GM21576 (cell line): ENCODE data around the gene GNB5.
A peak's percentile ranks its signal among the peaks of the same experiment; 100 is the strongest.

Source experiments
- ATAC-seq: cut with Tn5 transposase; IDR thresholded peaks from one replicate; pipeline ENCODE4 v1.9.1; 2021; ENCODE audit warnings: mild to moderate bottlenecking, moderate library complexity; ENCODE audit not compliant: unreplicated experiment

GNB5 gene

DNA sequence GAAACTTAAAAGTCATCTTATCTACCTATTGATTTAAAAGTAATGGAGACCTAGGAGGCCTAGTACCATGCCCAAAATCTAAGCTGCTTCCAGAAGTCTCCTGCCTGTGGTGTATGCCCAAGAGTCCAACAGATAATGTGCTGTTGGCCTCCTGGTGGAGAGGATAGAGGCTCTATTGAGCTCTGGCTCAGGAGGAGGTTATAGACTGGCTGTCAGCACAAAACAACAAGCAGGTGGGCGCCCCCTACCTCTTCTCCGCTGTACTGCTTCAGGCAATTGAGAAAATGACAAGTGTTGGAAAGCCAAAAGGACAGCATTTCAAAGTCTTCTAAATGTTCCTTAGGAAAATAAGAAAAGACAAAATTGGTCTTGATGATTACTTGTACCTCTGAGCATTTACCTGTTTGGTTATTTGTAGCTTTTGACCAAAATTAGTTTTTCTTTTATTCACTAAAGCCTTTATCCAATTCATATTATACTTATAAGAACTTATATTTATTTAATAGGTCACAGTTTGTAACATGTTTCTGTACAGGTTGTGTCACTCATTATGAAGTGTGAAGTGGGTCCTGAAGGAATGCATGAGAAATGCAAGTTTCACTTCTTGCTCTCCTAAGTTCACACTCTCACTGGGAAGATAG is 17.2 kb upstream of the GNB5 start:
- peak; percentile 79 for ATAC-seq

DNA sequence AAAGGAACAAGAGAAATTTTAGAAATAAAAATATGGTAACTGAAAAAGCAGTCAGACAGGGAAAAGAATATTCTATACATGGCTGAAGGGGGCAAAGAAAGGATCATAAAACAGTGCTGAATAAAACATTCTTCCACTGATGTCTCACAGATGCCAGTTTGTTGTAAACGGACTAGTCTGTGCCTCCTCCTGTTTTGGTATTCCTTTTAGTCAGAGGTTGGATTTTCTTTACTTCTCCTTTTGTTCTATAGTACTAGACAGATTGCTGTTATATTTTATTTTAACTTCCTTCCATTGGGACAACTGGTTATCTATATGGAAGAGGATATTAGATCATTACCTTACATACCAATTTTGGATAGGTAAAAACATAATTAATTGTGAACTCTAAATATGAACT is 16.0 kb upstream of the GNB5 start:
- no peak for ATAC-seq

DNA sequence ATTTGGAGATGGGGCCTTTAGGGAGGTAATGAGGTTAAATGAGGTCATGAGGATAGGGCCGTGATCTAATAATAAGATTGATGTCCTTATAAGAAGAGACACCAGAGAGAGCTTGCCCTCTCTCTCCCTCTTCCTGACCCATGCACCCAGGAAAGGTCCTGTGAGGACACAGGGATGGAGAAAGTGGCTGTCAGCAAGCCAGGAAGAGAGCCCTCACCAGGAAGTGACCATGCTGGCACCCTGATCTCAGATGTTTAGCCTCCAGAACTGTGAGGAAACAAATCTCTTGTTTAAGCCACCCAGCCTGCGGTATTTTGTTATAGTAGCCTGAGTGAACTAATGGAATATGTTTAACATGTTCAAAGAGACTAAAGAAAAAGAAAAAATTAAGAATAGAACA is 15.3 kb upstream of the GNB5 start:
- ATAC-seq: no peak

DNA sequence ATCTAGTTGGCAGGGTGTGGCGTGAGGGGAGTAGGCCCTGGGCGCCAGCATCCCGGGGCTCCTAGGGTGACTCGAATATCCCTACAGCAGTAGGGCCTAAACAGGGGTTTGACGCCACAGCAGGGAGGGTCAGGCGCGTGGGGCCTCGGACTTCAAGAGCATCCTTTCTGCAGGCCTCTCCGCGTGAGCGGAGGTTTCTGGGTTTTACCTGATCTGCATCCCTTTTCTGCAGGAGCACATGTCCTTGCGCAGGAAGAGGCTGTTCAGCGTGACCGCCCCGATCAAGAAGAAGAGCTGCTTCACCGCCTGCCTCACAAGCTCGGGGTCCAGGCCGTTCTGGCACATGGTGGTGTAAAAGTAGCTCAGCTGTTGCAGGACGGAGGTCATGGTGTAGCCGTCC is 13.5 kb upstream of the GNB5 start:
- ATAC-seq: no peak

DNA sequence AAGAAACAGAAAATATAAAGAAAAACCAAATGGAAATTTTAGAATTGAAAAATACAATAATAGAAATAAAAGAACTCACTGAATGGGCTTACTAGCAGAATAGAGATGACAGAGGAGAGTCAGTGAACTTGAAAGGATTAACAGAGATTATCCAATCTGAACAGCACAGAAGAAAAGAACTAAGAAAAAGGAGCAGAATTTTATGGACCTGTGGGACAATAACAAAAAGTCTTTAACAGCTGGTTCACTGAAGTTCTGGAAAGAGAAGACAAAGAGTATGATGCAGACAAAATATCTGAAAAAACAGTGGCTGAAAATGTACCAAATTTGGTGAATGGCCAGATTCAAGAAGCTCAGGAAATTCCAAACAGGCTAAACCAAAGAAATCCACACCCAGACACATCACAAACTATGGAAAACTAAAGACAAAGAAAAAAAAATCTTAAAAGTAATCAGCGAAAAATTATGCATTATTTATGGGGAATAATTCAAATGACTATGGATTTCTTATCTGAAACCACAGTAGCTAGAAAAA is 9.7 kb upstream of the GNB5 start:
- ATAC-seq: no peak

DNA sequence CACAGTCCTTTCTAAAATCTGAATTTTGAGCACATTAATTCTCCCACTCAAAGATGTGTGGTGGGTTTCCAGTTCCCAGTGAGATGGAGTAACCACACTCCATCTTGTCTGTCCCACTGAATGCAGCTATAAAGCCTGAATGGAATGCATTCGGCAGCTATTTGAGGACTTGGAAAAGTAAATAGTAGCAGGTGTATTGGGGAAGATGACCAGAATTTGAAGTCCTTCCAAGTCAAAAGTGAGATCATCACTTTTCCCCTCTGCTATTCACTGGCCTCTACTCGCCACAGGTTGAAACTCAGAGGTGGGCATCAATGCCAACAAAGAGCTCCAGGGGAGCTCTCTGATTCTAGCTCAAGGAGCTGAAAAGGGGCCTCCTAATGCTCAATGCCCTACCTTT is 8.1 kb upstream of the GNB5 start:
- ATAC-seq: no peak

DNA sequence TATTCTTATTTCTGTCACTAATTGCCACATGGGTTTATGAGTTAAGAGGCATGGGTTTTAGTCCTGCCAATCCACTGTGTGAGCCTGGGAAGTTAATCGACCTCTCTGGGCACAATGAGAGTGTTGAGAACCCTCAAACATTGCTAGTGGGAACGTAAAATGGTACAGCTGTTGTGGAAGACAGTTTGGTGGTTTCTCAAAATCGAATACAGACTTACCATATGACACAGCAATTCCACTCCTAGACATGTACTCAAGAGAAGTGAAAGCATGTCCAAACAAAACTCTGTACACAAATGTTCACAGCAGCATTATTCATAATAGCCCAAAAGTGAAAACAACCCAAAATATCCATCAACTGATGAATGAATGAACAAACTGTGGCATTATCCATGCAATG is 5.7 kb upstream of the GNB5 start:
- no peak for ATAC-seq

DNA sequence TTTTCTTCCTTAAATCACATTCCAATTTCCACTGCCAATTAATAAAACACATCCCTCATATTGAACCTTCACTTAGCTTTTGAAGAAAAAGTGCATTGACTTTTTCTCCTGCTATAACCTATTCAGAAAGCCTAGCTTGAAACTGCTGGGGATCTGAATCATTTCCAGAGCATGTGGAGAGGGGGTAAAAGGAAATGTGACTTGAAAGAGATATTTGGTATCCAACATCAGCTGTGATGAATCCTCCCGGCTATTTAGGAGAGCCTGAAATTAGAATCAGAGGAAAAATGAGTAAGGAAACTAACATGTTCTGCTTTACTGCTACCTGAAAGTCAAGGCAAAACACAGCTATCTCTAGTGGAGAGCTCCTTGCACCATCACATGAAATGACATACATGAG is 2.6 kb upstream of the GNB5 start:
- ATAC-seq: no peak

DNA sequence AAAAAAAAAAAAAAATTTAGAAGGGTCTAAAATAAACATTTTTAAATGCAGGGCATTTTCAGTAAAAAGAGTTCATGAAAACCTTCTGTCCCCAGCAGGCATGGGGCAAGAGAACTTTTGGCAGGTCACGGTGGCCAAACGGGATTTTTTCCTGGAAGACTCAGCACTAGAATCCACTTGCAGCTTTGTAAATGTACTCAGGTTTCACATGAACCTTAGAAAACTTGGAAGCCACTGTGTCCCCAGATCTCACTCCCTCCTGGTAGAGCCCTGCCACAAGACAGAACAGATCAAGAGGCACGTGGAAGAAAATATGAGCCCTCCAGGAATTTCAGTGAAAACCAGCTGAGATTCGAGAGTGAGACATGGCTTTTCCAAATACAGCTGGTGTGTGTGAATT is 2.1 kb upstream of the GNB5 start:
- no peak for ATAC-seq

DNA sequence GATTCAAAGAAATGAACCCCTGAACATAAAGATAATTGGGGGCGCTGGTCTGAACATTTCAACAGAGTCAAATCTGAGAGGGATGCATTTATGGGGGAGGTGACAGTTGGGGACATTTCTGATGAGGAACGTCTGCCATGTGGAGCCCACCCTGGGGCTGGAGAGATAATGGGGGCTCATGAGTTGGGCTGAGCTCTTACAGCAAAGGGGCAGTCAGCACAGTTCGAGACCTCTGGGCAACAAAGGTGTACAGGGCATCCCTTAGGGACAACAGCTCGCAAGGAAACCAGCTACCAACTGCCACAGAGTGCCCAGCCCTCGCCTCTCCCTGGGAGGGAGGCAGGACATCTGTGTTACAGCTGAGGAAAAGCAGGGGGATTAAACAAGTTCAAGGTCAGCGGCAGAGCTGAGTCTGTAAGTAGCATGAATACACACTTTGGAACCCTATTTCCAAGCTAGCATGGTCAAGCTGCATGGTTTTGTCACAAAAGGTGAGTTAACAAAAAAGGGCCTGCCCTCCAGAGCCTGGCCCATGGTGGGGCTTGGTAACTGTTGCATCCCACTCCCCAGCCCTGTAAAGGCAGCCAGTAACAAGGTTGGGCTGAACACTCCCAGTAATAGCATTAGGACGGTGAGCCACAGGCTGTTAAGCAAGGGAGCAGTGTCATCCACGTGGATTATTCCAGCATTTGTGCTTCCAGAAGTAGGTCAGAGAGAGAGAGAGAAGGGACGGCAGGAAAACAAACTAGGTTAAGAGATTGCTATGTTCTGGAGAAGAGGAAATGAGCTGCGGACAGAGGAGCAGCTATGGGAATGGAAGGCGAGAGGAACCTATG is 4.3 kb downstream of the GNB5 start:
- no peak for ATAC-seq

DNA sequence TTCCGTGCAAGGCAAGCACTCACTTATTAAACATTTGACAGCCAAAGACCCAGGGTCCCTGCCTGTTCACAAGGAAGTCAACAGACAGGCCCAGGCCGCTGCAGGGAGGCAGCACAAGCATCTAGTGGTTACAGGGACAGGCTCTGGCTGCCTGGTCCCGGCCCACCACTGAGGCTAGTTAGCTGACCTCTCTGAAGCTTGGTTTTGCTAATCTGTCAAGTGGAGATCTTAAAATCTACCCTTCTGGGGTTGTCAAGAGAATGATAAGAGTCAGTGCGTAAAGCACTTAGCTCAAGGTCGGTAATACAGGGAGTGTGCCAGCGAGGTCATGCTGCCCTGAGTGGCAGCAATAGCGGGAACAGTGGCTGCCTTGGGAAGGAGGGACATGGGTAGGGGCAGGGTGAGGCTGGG is 6.0 kb downstream of the GNB5 start:
- ATAC-seq: no peak

DNA sequence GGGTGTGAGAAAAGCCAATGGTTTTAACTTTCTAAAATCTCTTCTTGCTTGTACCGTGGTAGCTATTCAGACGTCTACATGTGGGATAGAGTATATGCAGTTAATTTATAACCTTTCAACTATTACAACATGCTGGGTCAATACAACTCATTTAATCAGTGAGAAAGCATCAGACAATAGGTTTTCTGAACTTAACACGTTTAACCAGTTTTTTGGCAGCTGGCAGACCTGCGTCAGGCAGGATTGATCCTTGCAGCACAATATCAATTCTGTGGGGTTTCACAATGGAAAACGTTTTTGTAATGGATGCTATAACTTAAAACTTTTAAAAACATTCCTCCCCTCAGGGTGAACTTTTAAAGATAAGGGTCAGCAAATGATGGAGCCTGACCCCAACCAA is 6.5 kb downstream of the GNB5 start:
- ATAC-seq: no peak

DNA sequence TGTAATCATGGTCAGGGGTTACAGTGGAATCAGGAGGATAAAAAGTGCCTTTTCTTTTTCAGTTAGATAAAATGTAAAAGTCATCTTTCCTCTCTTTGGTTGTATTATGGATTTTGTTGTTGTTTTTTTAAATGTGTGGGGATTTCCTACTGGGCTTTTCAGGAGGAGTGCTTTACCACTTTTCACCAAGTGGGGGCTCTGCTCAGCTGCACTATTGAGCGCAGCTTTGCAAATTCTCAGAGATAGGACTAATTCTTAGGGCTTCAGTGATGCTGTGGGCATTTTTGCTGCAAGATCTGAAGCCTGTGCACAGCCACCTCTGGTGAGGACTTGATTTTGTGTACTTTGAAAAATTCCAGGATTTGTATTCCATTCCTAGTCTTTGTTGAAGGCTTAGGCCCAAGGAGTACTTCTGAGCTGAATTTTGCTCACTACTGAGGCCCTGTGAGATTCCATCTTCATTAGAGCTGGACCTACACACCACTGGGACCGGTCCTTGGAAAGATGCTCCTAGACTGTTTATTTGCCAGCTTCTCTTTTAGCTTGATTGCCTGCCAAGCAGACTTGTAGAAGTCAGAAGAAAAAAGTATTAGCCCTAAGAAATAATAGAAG is 7.5 kb downstream of the GNB5 start:
- no peak for ATAC-seq

DNA sequence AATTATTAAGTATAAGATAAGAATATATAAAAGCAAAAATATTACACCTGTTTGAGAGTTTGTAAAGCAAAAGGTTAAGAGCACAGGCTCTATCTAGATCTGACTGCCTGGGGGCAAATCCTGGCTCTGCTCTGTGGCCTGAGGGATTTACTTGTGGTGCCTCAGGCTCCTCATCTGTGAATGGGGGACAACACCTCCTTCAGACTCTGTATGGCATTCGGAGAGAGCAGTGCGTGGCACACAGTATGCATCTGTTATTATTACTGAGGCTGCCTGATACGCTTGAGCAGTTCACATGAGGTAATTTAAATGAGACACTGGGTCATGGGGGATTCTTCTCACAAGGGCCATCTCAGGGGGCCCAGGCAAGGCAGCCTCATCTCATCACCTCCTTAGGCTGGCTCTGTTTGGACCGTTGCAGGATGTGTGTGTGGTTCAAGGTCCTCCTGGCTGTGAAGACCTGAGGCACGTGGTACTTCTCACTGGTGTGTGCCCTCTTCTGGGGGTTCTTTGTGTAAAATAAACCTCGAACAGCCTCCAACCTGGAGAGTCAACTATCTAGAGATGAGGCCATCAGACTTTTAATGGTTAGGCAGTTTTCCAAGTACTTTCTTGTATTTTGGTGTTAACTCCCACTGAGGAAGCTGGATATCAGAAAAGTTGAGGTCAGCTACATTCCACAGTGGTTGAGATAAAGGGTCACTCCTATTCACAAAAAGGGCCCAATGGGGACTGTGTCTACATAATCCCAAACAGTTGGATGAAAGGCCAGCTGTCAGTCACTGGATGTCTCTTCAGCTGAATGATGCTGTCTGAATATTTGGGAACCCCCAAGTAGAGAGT is 9.0 kb downstream of the GNB5 start:
- no peak for ATAC-seq

DNA sequence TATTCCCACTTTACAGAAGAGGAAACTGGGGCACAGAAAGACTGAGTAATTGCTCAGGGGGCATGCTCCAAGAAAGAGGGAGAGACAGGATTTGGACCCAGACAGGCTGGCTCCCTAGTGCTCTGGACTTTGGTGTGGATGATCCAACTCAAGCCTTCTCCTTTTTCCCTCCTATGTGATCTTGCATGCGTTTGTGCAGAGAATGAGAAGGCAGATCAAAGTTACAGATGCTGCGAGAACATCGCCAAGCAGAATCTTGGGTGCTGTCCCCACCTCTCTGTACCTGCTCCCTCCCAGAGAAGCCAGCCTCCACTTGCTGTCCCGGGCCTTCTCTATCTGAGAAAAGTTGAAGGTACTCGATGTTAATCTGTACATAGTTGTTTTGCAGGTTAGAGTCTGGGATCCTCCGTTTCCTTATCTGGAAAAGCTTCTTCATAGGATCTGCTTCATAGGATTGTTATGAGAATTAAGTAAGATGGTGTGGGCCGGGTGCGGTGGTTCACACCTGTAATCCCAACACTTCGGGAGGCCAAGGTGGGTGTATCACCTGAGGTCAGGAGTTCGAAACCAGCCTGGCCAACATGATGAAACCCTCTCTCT is 10.2 kb downstream of the GNB5 start:
- ATAC-seq: no peak

DNA sequence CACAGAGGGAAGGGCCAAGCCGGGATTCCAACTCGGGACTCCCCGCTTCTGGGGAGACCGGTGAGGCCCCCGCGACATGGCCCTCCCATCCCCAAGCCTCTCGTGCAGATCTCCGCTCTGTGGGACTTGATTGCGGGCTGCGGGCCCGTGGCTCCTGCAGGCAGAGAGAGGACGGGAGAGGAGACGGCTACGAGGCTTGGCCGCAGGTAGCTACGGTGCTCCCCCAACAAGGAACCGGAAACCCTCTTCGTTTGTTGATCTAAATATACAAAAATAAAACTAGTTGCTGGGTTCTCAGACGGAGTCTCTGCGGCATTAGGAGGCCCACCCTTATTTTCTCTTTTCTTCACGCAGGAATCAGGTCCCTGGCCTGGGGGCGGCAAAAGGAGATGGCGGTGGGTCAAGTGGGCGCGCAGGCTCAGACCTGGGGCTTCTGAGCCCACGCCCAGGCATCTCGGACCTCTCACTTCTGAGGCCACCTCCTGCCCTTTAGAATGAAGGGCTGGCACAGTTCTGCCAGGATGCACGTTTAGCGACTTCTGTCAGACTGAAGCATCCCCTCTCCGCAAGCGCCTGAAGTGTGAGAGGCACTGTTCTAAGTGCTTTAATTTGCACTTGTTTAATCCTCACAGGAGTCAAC is 10.9 kb downstream of the GNB5 start:
- ATAC-seq: peak; percentile 29

DNA sequence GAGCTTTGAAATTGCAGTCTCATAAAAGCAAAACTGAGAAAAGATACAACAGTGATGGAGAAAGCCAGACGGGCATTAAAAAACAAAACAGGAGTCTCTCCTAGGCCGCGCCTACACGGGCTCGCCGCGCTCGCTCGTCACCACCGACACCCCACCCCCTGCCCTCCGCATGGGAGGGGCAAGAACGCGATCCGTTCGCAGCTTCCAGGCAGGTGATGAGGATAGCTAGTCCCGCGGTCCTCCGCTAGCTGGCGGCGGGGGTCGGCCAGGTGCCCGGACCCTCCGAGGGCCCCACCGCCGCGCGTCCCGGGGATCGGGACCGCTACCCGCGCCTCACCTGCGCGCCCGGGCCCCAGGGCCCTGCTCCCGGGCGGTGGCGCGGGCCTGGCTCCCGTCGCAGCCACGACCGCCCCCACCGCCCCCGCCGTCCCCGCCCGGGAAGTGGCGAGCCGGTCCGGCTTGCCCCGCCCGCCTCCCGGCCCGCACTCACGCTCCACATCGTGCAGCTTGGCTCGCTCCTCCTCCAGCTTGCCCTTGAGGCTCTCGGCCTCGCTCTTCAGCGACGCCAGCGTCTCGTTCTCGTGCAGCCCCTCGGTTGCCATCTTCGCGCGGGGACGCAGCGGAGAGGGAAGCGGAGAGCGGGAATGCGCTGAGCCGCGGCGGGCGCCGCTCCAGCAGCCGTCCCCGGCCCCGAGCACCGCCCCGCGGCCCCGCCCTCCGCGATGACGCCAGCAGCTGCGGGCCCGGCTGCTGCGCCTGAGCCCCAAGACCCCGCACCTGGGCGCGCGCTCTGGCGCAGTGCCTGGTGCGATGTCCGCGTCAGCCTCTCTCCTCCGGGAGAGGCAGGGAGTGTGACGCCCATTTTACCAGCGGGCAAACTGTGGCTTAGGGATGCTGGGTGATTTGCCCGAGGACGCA is 11.7 kb downstream of the GNB5 start:
- ATAC-seq: peak; percentile 76

DNA sequence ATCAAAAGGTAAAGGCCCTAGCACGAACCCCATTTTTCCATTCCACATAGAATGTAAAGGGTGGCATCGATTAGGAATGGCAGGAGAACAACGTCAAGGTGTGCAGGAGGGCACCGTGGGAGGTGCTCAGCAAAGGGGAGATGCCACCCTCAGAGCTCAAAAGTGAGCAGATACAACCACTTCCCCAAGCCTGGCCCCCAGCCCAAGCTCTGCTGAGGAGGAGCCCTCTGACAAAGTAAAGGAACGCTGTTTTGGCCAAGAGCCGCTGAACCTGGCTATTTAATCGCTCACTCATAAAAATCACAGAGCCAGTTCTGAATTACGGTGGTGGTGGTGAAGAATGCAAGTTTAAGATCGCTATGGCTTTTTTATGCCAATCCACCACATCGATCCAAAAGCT is 12.4 kb downstream of the GNB5 start:
- no peak for ATAC-seq

DNA sequence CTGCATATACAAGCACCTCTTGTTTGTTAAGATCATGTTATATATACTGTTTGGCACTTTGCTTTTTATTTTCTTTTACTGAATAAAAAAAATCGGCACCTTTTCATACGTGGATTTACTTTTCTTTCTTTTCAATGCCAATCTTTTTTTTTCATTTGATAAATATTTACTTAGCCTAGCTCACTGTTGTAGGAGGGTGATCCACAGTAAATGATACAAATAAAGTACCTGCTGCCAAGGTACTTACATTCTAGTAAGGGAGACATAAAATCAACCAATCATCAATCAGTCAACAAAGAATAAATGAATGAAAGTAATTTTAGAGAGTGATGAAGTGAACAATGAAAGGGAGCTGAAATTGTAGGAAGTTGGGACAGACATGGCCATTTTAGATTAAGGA is 18.3 kb downstream of the GNB5 start:
- ATAC-seq: no peak
